ENCODE measurements around the gene TREML2.

Gene TREML2

DNA sequence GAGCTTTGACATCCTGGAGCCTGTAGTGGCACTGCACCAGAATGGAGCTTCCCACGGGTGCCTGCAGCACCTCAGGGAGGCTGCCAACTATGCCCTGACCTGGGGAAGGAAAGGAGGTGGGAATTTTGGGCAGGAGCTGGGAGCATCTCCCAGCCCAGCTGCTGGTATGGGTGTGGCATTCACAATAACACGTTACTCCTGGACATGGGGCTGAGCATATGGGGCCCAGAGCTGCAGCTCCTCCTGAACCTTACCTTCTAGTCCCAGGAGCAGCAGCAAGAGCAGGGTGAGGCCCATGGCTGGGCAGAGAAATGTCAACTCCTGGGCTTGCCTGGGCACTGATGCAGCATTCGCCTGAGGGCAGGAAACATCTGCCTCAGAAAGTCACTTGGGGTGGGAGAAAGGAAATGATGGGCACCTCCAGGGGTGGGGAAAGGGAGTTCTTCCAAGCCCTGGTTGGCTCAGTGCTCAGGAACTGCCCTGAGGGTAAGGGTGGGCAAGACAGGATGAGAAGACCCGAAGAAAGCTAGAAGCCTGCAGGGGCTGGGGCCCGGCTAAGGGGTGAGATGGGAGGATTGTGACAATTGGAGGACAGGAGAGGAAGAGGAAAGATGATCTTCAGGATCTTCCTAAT is 46.8 kb downstream of the TREML2 start, which contains the start of gene TREML1:
Gene TREML1 (minus strand): TSS at position 356 of the 634 bp plus-strand sequence. CDS start 59 bp downstream, at position 297.
- FAIRE-seq (no peak), DNase-seq (ENCODE audit: low spot score) (no peak)

- no peak for FAIRE-seq
- DNase-seq (ENCODE audit: low spot score) = no peak
Observed at GRCh38 chr6:41153451-41153850, 47.5 kb downstream of the TREML2 start.

GRCh38 chr6:41150671-41151070 is 50.3 kb downstream of the TREML2 start:
- DNase-seq (ENCODE audit: low spot score) = no peak
- FAIRE-seq = no peak

GRCh38 chr6:41147917-41148316 is 53.0 kb downstream of the TREML2 start:
- FAIRE-seq = no peak
- DNase-seq (ENCODE audit: low spot score) = no peak

Data from urothelium cell line (cell line).